GM12878 (cell line): ENCODE results near the gene NMRK2. TPM values are rescaled to one million over a fixed set of nuclear protein-coding genes. Genes with fewer than 3 reads are reported as not detected.

Source experiments
- DPF2 ChIP-seq: fragments of 450-650 bp; IDR thresholded peaks from 2 replicates; pipeline ENCODE4 v1.6.1; 2017; ENCODE audit warnings: mild to moderate bottlenecking
- ETV6 ChIP-seq, 2 experiments: fragments of 450-650 bp in 1 of 2; IDR thresholded peaks in 1 of 2; conservative IDR thresholded peaks in 1 of 2; 2 replicates each; pipeline ENCODE4 v1.6.1; 2014; ENCODE audit warnings: antibody characterized with exemption in 1 of 2, borderline replicate concordance in 1 of 2, low read depth in 1 of 2, mild to moderate bottlenecking in 1 of 2, moderate library complexity in 1 of 2
- HDAC6 ChIP-seq: fragments of 200-600 bp; sonication (generic); IDR thresholded peaks from one replicate; pipeline ENCODE4 v1.8.0; 2017; ENCODE audit warnings: antibody characterized with exemption; ENCODE audit not compliant: unreplicated experiment
- MEF2B ChIP-seq: fragments of 450-650 bp; IDR thresholded peaks from 2 replicates; pipeline ENCODE4 v1.6.1; 2018; ENCODE audit warnings: mild to moderate bottlenecking, moderate library complexity; ENCODE audit not compliant: partially characterized antibody, poor library complexity, severe bottlenecking
- MTA2 ChIP-seq: fragments of 450-650 bp; IDR thresholded peaks from 2 replicates; pipeline ENCODE4 v1.6.1; 2016; ENCODE audit warnings: low read depth, mild to moderate bottlenecking, moderate library complexity
- MYC ChIP-seq: IDR thresholded peaks from 2 replicates; pipeline ENCODE4 v1.6.1; 2011; ENCODE audit warnings: mild to moderate bottlenecking, low read length, moderate library complexity, inconsistent platforms; ENCODE audit not compliant: insufficient read depth, insufficient replicate concordance, insufficient read length, severe bottlenecking
- NFYB ChIP-seq: IDR thresholded peaks from 2 replicates; pipeline ENCODE4 v1.6.1; 2011; ENCODE audit warnings: low read depth, mild to moderate bottlenecking, low read length, improper control_type of control experiment, moderate library complexity; ENCODE audit not compliant: insufficient read depth
- NR2F1 ChIP-seq: fragments of 450-650 bp; conservative IDR thresholded peaks from 2 replicates; pipeline ENCODE4 v1.6.1; 2017; ENCODE audit warnings: mild to moderate bottlenecking
- NRF1 ChIP-seq: conservative IDR thresholded peaks from 2 replicates; pipeline ENCODE4 v1.6.1; 2011; ENCODE audit warnings: mild to moderate bottlenecking, low read depth, low read length, improper control_type of control experiment
- PAX5 ChIP-seq: IDR thresholded peaks from 2 replicates; pipeline ENCODE4 v1.6.1; 2011; ENCODE audit warnings: low read depth, low read length, borderline replicate concordance
- RAD51 ChIP-seq: fragments of 450-650 bp; IDR thresholded peaks from 2 replicates; pipeline ENCODE4 v1.6.1; 2016; ENCODE audit warnings: moderate library complexity, mild to moderate bottlenecking, inconsistent platforms
- RCOR1 ChIP-seq: conservative IDR thresholded peaks from 2 replicates; pipeline ENCODE4 v1.6.1; 2012; ENCODE audit warnings: low read depth, low read length, improper control_type of control experiment
- SREBF1 ChIP-seq: IDR thresholded peaks from 2 replicates; pipeline ENCODE4 v1.6.1; 2012; ENCODE audit warnings: mild to moderate bottlenecking, low read length
- STAT3 ChIP-seq: IDR thresholded peaks from 2 replicates; pipeline ENCODE4 v1.6.1; 2011; ENCODE audit warnings: low read depth, low read length, improper control_type of control experiment
- ZNF207 ChIP-seq: fragments of 450-650 bp; IDR thresholded peaks from 2 replicates; pipeline ENCODE4 v1.6.1; 2014; ENCODE audit warnings: antibody characterized with exemption, mild to moderate bottlenecking, borderline replicate concordance
- ZNF217 ChIP-seq: fragments of 450-650 bp; IDR thresholded peaks from 2 replicates; pipeline ENCODE4 v1.6.1; 2017; ENCODE audit warnings: antibody characterized with exemption, mild to moderate bottlenecking
- ZNF24 ChIP-seq: fragments of 450-650 bp; IDR thresholded peaks from 2 replicates; pipeline ENCODE4 v1.6.1; 2017; ENCODE audit warnings: antibody characterized with exemption, mild to moderate bottlenecking
- polyA plus RNA-seq, 11 experiments: library from polyadenylated mRNA; depleted of rRNA in 4 of 11; unstranded in 6 of 11; stranded (reverse) in 5 of 11; fragments of >200 nt; fragmentation: Nextera tagmentation in 4 of 11; fragmentation: Illumina TruSeq in 1 of 11; extraction: Ambion mirVana in 4 of 11; extraction: Trizol in 1 of 11; gene quantifications; 1 replicate in 1 of 11; 2 replicates in 10 of 11; pipeline versions ENCODE4 v1.2.1 to v1.2.3, GENCODE V29; 2011 to 2016; ENCODE audit warnings: inconsistent platforms in 2 of 11, missing spikeins in 2 of 11, low read depth in 1 of 11
- total RNA-seq, 4 experiments: library from RNA; depleted of rRNA in 3 of 4; stranded (reverse); fragments of >200 nt in 3 of 4; fragmentation: Illumina TruSeq in 1 of 4; extraction: Trizol in 1 of 4; gene quantifications; 2 replicates each; pipeline versions ENCODE4 v1.2.1 to v1.2.3, GENCODE V29; 2013 to 2021
- TF ChIP-seq, protein P1 (sequence below): fragments of 450-650 bp; conservative IDR thresholded peaks from 2 replicates; pipeline ENCODE4 v1.6.1; 2017; ENCODE audit warnings: mild to moderate bottlenecking, moderate library complexity
- TF ChIP-seq, protein P2 (sequence below): IDR thresholded peaks from 2 replicates; pipeline ENCODE4 v1.6.1; 2011; ENCODE audit warnings: low read depth, low read length, improper control_type of control experiment, borderline replicate concordance
- TF ChIP-seq, protein P3 (sequence below): fragments of 450-650 bp; formaldehyde crosslinking; IDR thresholded peaks from 2 replicates; pipeline ENCODE4 v1.4.0; 2020; ENCODE audit warnings: mild to moderate bottlenecking, moderate library complexity
- TF ChIP-seq, protein P4 (sequence below): fragments of 450-650 bp; IDR thresholded peaks from 2 replicates; pipeline ENCODE4 v1.6.1; 2017; ENCODE audit warnings: mild to moderate bottlenecking

NMRK2 gene
- total and polyA plus RNA-seq, 10 of the 15 experiments (the other 5 are each of a cell fraction or from before 2014, with no cell fraction given) = 0.14 to 0.15 TPM; not detected in 8

DNA sequence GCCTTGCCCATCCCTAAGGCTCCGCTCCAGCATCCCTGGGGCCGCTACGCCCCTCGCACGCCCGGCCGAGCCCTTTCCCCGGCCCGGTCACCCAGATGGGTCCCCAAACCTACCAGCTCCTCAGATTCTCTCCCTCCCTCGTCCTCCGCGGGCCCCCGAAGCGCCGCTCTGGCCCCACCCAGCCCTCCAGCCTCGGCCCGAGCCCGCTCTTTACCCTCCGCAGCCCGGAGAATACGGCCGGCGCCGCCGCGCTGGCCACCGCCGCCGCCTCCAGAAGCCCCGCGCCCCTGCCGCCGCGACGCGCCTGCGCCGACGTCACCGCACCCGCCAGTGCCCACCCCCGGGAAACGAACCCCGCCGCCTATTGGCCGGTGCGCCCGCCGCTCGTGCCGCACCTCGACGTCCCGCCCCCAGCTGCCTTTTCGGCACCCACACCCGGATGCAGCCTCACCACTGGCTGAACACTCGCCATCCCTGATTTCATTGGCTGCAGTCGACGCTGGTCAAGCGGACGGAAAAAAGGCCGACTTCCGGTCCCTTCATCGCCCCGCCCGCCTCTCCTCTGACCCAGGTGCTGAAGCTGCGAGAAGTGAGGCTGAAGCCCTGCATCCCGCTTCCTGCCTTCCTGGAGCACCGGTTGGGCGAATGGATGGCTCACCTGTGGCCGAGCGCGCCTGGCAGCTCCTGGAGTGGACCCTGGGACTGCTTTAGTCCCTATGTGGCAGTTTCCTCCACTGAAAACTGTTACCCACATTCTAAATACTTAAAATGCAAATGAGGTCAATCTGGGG, 38.1 kb downstream of the NMRK2 start, which contains the start of gene DAPK3 (continued):
- TF ChIP-seq MTA2 = no peak
- peak; percentile 28; the same call in 1 of the 2 replicates for TF ChIP-seq NRF1
- TF ChIP-seq STAT3 = no peak
- peak; percentile 99 for TF ChIP-seq DPF2
- no peak for TF ChIP-seq ZNF207
- TF ChIP-seq ETV6 (conservative IDR thresholded peaks at IDR 0.05 in 1 of 2, IDR thresholded peaks at IDR 0.05 in 1 of 2; ENCODE audit: borderline replicate concordance in 1 of 2, low read depth in 1 of 2) = no peak
- TF ChIP-seq NR2F1 = no peak; the same call in 1 of the 2 replicates
- TF ChIP-seq, protein P1, sequence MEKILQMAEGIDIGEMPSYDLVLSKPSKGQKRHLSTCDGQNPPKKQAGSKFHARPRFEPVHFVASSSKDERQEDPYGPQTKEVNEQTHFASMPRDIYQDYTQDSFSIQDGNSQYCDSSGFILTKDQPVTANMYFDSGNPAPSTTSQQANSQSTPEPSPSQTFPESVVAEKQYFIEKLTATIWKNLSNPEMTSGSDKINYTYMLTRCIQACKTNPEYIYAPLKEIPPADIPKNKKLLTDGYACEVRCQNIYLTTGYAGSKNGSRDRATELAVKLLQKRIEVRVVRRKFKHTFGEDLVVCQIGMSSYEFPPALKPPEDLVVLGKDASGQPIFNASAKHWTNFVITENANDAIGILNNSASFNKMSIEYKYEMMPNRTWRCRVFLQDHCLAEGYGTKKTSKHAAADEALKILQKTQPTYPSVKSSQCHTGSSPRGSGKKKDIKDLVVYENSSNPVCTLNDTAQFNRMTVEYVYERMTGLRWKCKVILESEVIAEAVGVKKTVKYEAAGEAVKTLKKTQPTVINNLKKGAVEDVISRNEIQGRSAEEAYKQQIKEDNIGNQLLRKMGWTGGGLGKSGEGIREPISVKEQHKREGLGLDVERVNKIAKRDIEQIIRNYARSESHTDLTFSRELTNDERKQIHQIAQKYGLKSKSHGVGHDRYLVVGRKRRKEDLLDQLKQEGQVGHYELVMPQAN = peak; percentile 73; the same call in 1 of the 2 replicates
- TF ChIP-seq SREBF1 = no peak
- TF ChIP-seq, protein P2, sequence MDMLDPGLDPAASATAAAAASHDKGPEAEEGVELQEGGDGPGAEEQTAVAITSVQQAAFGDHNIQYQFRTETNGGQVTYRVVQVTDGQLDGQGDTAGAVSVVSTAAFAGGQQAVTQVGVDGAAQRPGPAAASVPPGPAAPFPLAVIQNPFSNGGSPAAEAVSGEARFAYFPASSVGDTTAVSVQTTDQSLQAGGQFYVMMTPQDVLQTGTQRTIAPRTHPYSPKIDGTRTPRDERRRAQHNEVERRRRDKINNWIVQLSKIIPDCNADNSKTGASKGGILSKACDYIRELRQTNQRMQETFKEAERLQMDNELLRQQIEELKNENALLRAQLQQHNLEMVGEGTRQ = no peak
- TF ChIP-seq RAD51 = no peak
- no peak for TF ChIP-seq HDAC6
- no peak for TF ChIP-seq MYC
- 0 out of 2 replicates have a peak, but pooled peaks have one; percentile 55 for TF ChIP-seq PAX5
- TF ChIP-seq, protein P3, sequence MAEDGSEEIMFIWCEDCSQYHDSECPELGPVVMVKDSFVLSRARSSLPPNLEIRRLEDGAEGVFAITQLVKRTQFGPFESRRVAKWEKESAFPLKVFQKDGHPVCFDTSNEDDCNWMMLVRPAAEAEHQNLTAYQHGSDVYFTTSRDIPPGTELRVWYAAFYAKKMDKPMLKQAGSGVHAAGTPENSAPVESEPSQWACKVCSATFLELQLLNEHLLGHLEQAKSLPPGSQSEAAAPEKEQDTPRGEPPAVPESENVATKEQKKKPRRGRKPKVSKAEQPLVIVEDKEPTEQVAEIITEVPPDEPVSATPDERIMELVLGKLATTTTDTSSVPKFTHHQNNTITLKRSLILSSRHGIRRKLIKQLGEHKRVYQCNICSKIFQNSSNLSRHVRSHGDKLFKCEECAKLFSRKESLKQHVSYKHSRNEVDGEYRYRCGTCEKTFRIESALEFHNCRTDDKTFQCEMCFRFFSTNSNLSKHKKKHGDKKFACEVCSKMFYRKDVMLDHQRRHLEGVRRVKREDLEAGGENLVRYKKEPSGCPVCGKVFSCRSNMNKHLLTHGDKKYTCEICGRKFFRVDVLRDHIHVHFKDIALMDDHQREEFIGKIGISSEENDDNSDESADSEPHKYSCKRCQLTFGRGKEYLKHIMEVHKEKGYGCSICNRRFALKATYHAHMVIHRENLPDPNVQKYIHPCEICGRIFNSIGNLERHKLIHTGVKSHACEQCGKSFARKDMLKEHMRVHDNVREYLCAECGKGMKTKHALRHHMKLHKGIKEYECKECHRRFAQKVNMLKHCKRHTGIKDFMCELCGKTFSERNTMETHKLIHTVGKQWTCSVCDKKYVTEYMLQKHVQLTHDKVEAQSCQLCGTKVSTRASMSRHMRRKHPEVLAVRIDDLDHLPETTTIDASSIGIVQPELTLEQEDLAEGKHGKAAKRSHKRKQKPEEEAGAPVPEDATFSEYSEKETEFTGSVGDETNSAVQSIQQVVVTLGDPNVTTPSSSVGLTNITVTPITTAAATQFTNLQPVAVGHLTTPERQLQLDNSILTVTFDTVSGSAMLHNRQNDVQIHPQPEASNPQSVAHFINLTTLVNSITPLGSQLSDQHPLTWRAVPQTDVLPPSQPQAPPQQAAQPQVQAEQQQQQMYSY (CRISPR knock-in tag) = no peak
- no peak for TF ChIP-seq ZNF24
- TF ChIP-seq, protein P4, sequence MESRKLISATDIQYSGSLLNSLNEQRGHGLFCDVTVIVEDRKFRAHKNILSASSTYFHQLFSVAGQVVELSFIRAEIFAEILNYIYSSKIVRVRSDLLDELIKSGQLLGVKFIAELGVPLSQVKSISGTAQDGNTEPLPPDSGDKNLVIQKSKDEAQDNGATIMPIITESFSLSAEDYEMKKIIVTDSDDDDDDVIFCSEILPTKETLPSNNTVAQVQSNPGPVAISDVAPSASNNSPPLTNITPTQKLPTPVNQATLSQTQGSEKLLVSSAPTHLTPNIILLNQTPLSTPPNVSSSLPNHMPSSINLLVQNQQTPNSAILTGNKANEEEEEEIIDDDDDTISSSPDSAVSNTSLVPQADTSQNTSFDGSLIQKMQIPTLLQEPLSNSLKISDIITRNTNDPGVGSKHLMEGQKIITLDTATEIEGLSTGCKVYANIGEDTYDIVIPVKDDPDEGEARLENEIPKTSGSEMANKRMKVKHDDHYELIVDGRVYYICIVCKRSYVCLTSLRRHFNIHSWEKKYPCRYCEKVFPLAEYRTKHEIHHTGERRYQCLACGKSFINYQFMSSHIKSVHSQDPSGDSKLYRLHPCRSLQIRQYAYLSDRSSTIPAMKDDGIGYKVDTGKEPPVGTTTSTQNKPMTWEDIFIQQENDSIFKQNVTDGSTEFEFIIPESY = no peak
- peak; percentile 92 for TF ChIP-seq NFYB
- no peak for TF ChIP-seq ZNF217
- TF ChIP-seq RCOR1 = 0 out of 2 replicates have a peak, but pooled peaks have one; percentile 40
- TF ChIP-seq MEF2B = no peak
